Stimulated activated CD4-positive, alpha-beta T cell treated with anti-CD3 and anti-CD28 coated beads, Interleukin-15, amount 100 ng/mL, for 1 hour (primary cell): ENCODE results near the gene CFAP97.
A peak's percentile ranks its signal among the peaks of the same experiment; 100 is the strongest.
"Not testable (repeated sequence)": the region's sequence is repeated elsewhere in the genome, so short reads cannot be mapped to it uniquely, and the experiment has no call there.

Experiments used
- DNase-seq, 2 donors: peaks; one replicate each; pipeline ENCODE4 v3.0.0-alpha.2; 2020; ENCODE audit warnings: low read depth in 1 of 2, low spot score in 1 of 2

Gene CFAP97

DNA sequence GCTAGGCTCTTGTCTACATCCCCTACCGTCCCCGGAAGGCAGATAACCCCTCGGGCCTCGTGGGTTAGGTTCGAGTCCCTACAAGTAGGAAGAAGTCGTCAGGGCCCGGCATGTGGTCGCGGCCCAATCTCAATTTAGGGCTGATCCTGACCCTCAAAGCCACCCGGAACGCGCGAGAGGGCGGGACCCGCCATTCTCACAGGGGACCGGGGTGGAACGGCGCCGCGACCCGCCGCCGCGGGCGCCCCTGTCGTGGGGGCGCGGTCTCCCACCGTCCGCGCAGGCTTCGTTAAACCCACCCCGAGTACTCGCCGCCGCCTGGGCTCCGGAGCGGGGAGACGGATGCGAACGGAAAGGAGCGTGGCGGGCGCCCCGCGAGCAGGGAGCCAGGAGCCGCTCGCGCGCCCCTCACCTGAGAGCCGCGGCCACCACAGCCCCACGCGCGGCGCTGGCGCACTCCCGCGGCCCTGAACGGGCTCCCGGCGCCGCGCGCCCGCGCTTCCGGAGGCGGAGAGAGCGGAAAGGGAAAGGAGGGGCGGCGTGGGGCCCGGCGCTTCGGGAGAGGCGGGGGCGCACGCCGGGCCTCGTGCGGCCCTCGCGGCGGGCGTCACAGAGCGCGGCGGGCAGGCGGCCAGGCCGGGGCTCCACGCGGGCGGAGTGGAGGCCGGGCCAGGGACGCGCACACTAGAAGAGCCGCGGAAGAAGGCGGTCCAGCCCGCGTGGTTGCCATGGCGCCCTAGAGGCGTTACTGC lies at the start of gene CFAP97:
CFAP97 (minus strand) TSS at position 515 of the 752 bp plus-strand sequence. CDS start 12,804 bp downstream, outside the sequence.
- peak; percentile 57 to 73 for DNase-seq

DNA sequence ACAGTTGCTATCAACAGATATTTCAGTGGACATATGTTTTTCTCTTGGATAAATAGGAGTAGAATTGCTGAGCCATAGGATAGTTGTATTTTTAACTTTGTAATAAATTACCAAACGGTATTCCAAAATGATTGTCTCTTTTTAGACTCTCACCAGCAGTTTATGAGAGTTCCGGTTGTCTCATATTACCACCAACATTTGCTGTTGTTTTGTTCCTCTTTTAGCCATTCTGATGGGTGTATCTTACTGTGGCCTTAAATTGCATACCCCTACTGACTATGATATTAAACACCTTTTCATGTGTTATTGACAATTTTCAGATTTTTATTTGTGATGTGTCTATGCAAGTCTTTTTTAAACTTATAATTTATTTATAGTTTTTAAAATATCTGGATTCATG lies 45.3 kb upstream of the CFAP97 start:
- DNase-seq: no peak

DNA sequence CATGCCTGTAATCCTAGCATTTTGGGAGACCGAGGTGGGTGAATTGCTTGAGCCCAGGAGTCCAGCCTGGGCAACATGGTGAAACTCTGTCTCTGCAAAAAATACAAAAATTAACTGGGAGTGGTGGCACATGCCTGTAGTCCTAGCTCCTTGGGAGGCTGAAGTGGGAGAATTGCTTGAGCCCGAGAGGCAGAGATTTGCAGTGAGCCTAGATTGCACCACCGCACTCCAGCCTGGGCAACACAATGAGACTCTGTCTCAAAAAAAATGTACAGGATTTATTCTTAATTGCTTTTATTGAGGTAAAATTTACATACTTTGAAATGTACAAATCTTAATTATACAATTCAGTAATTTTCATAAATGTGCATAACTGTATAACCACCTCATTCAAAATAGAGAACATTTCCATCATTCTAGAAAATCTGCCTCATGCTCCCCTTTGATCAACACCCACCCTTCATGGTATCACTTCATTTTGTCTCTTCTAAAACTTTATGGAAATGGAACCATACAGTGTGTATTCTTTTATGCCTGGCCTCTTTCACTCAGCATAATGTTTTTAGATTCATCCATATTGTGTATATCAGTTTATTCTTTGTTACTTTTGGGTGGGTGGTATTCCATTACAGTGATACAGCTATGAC lies 44.7 kb upstream of the CFAP97 start:
- no peak for DNase-seq

DNA sequence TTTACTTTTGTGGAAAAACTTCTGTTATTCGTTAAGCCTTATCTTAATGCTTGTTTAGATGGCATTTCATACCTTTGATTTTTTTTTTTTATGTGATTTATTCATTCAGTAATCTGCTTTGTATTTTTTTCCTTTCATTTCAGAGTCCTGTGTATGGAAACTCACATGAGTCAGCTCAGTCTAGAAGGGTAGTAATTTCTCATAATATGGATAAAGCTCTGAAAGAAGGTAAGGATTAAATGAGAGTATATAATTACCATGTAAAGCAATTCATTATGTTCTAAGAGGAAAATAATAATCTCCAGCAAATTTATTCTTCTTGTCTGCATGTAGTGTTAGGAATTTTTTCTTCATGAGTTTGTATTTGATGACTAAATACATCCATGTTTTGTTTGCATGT lies 43.4 kb upstream of the CFAP97 start:
- no peak for DNase-seq

DNA sequence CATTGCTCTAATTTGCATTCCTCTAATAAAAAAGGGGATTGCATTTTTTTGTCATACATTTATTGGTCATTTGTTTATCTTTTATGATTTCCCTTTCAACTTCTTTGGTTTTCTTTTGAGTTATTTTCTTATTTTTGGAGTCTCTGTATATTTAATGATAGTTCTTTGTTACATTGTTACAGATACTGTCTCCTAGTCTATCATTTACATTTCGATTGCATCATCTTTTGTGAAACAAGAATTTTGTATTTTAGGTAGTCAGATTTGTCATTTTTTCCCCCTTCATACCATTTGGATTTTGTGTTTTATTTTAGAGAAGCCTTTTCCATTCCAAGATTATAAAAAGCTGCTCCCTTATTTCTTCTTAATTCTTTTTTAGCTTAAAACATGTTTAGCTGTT lies 42.7 kb upstream of the CFAP97 start:
- no peak for DNase-seq

DNA sequence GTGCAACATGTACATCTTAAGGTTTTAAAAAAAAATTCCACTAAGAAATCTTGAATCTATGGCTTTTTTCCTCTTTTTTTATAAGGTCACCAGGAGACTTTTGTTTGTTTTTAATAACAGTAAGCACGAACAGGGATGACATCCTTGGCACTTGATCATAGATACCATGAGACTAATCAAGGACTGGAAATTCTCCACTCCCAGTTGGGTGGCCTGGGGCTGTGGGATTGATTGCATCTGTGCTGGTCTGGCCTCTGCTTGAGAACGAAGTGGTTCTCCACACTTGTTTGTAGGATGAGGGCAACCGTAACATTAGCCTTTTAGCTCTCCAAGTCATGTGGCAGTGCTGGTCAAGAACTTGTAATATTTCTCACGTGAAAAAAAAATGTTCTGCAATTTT lies 41.0 kb upstream of the CFAP97 start:
- no peak for DNase-seq

DNA sequence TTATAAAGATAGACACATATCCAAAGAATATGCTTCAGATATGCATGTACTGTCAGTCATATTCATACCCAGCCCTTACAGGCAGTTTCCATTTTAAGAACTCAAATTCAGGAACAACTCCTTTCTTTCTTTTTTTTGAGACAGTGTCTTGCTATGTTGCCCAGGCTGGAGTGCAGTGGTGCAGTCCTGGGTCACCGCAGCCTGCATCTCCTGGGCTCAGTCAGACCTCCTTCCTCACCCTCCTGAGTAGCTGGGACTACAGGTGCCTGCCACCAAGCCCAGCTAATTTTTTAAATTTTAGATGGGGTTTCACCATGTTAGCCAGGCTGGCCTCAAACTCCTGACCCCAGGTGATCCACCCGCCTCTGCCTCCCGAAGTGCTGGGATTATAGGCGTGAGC lies 40.1 kb upstream of the CFAP97 start:
- no peak for DNase-seq

DNA sequence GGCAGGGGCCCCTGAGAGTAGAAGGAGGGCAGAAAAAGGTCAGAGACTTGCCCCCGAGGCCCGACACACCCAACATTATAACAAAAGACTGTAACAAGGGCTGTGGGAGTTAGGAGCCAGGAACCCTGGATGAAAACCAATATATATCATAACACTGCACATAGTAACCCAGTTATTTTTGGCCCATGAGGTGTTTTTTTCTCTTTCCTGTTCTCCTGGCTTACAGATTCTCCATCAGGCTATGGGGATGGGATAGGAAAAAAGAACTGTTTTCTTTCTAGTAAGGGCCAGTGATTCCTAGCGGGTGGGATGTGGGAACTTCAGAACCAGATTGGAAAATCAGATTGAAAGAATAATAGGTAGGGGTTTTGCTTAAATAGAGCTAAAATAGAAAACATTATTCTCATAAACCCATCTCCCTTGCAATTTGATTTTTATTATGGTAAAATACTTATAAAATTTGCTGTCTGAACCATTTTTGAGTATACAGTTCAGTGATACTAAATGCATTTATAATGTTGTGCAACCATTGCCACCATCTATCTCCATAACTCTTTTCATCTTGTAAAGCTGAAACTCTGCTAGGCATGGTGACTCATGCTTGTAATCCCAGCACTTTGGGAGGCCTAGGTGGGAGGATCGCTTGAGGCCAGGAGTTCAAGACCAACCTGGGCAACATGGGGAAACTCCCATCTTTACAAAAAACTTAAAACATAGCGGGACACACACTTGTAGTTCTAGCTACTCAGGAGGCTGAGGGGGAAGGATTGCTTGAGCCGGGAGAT lies 39.1 kb upstream of the CFAP97 start:
- DNase-seq: no peak

DNA sequence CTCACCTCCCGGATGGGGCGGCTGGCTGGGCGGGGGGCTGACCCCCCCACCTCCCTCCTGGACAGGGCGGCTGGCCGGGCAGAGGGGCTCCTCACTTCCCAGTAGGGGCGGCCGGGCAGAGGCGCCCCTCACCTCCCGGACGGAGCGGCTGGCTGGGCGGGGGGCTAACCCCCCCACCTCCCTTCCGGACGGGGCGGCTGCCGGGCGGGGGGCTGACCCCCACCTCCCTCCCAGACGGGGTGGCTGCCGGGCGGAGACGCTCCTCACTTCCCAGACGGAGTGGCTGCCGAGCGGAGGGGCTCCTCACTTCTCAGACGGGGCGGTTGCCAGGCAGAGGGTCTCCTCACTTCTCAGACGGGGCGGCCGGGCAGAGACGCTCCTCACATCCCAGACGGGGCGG lies 36.7 kb upstream of the CFAP97 start:
- DNase-seq: not testable (repeated sequence)

DNA sequence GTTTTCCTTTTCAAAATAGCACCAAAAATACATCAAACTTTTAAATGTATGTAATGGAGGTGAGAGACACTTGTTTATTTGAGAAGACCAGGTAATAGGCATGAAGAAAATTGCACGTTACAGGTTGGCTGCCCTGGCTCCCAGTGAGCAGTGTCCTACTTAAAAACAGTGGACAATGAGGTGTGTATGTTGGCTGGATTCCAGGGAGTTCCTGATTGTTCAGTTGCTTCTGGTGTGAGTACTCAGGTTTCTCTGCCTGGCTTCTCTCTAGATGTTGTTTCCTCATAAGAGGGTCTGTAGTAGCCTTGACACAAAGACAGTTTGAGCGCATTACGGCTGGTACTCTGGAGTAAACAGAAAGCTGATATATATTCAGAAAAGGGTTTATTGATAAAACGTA lies 35.0 kb upstream of the CFAP97 start:
- no peak for DNase-seq

DNA sequence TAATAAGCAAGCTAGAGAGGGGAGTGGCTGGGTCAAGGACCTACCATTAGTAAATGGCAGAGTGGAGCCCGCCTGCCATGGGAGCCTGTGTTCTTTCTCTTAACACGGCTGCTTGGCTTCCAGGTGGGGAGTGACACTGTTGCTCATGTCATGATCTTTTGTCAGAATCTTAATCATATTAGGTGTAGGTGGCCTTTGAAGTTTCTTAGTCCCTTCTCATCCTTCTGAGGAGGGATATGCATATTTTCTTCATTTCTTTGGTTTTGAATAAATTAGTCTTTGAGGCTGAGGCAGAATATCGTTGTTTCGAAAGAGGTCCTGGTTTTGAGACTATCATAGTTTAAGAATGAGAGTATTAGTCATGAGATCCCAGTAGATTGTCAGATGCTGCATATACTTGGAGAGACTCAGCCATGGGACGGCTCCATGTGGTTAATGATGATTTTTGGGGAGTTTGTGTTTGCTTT lies 34.4 kb upstream of the CFAP97 start:
- DNase-seq: no peak

DNA sequence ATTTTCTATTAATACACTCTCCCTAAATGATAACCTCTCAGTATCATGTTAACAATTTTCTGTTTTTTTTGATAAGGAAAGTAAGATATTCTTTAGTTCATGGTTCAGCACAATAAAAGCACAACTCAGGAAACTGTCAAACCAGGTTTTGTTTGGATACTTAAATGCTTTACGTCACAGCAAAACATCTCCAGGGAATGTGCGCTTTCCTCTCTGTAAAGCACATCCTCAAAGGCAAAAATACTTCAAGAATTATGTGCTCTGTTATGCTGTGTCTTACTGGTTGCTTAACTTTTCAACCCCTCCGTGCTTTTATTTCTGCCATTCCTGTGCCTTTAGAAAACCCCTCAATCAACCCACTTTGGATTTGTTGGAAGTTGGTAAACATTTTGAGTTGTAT lies 33.4 kb upstream of the CFAP97 start:
- DNase-seq: no peak

DNA sequence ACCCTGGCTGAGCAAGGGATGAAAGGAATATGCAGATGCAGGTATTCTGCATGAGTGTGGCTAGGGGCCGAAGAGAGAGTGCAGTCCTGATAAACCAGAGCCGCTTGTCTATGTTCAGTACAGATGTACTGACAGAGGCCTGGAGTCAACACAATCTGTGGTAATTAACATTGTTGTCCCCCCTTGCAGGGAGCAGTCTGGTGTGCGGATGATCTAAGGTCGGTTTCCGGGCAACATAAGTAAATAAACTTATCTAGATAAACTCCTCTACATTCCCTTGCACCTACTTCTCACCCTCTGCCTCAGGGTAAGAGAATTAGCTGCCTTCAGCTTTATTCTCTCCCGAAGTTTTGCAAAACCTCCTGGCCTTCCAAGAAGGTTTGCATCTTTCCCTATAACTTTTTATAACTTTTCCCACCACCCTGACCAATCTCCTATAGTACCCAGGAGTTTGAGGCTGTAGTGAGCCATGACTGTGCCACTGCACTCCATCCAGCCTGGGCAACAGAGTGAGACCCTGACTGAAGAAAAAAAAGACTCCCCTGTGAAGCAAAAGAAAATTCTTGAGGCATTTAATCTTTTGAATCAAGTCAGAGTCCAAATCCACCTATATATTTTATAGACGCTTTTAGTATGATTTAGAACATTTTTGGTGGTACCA lies 32.2 kb upstream of the CFAP97 start:
- no peak for DNase-seq

DNA sequence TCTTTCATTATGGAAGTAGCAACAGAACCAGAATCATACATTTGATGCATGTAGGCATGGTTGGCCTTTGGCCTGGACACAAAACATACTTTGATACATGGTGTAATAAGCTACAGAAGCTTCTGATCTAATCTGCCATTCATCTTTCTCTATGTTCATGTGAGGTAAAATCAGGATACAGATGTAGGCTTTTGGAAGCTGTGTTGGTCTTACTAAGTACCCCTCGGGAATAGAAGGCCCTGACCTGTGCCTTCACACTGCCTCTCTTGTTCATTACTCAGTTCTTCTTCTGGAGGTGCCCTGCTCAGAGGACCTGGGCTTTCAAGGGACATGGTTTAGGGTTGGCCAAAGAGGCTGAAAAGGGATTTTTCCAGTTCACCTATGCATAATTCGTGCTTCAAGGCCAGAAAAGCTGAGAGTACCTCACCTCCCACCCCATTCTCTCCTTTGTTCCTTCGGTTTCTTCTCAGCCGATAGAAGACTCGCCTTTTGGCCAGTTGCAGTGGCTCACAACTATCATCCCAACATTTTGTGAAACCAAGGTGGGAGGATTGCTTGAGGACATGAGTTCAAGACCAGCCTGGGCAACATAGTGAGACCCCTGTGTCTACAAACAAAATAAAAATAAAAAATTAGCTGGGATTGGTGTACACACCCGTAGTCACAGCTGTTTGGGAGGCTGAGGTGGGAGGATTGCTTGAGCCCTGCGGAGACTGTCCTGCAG lies 31.5 kb upstream of the CFAP97 start:
- no peak for DNase-seq

DNA sequence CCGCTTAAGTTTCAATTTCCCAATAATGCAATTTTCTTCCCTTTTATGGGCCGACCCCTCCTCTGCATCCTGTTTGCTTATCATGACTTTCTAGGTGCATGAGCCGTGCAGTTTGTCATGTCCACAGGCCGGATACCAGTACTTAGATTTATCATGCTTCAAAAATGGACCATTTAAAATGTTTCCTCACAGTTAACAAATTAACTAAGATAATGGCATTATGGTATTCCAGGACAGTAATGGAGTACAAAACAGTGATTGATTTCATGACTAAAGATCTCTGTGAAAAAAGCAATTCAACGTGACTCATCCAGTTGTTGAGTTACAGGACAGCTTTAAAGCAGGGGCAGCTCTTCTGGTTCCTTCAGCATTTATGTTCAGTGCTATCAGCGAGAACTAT lies 28.6 kb upstream of the CFAP97 start:
- DNase-seq: no peak

DNA sequence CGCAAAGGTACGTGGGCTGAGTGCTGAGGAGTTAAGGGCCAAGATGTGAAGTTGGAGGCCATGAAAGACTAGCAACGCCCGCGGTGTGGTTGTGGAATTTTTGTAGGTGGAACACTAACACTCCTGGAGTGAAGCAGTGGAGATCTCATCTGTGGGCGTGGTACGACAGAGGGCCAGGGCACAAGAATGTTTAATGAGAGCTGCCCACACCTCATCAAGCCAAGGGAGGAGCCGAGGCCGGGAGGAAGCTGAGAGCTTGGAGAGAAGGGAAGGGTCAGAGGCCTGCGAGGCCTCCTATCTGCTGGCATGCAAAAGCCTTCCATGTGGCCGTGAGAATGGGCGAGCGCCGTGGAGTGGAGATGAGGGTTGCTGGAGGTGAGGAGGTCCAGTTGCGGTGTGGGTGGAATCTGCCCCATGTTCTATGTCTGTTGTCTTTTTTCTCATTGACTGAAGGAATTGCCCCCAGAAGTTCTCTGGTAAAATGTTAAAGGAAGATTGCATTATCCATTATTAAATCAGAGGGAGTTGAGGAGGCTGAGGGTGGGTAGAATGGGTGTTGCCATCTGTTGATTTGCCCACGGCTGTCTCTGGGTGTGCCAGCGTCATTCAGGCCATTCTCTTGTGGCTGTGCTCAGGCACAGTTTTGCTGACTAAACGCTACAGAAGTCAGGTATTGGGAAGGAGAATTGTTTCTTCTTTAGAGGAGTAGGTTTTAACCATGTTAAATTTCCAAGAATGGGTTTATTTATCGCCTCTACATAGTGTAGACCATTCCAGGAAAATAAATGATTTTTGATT lies 25.4 kb upstream of the CFAP97 start:
- DNase-seq: no peak

DNA sequence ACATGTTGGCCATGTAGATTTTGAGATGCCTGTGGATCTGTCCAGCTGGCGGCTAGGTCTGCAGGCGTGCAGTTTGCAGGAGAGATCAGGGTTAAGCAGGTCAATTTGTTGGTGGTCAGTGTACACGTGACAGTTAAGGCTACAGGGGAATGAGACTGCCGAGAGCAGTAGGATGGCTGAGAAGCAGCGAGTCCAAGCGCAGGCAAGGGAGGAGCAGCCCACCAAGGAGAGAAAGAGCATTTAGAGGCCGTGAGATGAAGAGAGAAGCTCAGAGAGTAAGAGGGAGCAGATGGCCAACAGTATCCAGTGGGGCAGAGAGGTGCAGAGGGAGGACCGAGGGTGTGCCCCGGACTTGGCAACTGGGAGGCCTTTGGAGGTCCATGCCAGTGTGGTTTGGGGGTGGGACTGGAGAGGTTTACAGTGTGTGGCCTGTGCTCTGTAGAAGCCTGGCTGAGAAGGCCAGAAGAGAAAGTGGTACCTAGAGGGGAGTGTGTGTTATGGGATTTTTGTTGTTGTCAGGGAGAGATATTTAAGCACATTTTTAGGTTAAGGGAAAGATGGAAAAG lies 24.0 kb upstream of the CFAP97 start:
- no peak for DNase-seq

DNA sequence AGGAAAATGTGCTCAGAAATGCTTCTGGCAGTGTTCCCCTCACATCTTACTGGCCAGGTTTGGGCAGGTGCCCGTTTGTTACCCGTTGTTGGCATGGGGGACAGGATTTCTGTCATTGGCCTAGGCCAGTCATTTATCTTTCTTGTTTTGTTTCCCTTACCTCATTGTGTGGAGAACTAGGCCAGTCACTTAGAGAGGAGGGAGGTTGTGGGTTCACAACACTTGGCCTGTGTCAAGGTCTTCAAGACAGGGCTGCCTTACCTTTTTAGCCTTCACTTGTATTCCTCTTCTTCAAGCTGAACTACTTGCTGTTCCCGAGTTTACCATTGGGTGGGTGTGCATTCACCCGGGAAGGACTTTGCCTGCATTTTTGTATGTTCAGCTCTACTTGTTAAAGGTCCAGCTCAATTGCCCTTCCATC lies 23.3 kb upstream of the CFAP97 start:
- no peak for DNase-seq

DNA sequence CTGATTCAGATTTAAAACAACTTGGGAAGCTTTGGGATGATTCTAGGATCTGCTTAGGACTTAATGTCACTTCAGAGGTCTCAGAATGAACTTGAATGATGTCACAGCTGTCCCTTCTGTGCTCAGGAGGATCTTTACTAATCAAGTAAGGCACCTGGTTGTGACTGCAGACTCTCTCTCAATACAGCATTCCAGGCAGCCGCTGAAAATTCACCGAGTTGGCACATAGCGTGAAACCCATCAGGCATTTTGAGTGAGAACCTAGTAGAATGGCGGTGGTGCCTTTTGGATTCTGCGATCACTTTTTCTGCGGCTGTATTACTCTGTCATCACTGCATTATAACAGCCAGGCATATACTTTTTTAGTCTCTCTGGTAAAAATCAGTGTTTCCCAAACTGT lies 22.1 kb upstream of the CFAP97 start:
- DNase-seq: no peak

DNA sequence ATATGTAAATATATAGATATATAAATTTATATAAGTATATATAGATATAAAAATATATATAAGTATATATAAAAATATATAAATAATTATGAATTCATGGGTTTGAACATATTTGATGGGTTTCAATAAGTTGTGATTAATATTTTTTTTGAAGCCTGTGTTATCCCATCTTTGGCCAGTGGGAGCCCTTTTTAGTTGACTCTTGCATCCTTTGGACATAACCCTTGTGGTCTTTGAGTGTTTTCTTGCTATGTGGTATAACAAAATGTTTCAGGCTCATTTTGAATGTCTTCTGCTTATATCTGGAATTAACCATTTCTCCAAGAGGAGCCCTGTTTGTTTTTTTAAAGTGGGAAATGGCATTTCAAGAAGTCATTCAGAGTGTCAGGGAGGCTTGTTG lies 20.8 kb upstream of the CFAP97 start:
- no peak for DNase-seq
